Measurements from ENCODE around the gene RGS11.

GRCh38 chr16:254461-254860 is 21.3 kb downstream of the RGS11 start:
- no peak for TF ChIP-seq FOXO4 (CRISPR knock-in tag; IDR thresholded peaks at IDR 0.05)
- no peak for TF ChIP-seq LCOR (CRISPR knock-in tag; IDR thresholded peaks at IDR 0.05)
- TF ChIP-seq JUN (IDR thresholded peaks at IDR 0.05; ENCODE audit: borderline replicate concordance, low read depth, low read length), result no peak
- TF ChIP-seq JUN (CRISPR knock-in tag; IDR thresholded peaks at IDR 0.05; ENCODE audit: borderline replicate concordance), result no peak
- no peak for TF ChIP-seq EZH2 (IDR thresholded peaks at IDR 0.05; ENCODE audit: borderline replicate concordance, low read depth, low read length)
- no peak for TF ChIP-seq SP1 (CRISPR knock-in tag; IDR thresholded peaks at IDR 0.05)
- TF ChIP-seq ZZZ3 (IDR thresholded peaks at IDR 0.05), result no peak
- no peak for TF ChIP-seq CTCF (IDR thresholded peaks at IDR 0.05 in 2 of 3, conservative IDR thresholded peaks at IDR 0.05 in 1 of 3; ENCODE audit: insufficient read depth in 2 of 3, low read depth in 1 of 3, low read length in 3 of 3)
